KOPT-K1 (cell line): Measurements from ENCODE around the gene CTSA.
"Not testable (repeated sequence)": the region's sequence is repeated elsewhere in the genome, so short reads cannot be mapped to it uniquely, and the experiment has no call there.

Experiments used
- H3K27ac ChIP-seq: fragments of 200-600 bp; sonication (generic); 2 replicates; pipeline ENCODE4 v1.5.1; 2016; ENCODE audit warnings: antibody characterized with exemption, mild to moderate bottlenecking, low read depth, low read length; ENCODE audit not compliant: poor library complexity, severe bottlenecking
- H3K36me3 ChIP-seq: fragments of 200-600 bp; sonication (generic); 2 replicates; pipeline ENCODE4 v1.5.1; 2017; ENCODE audit warnings: antibody characterized with exemption, mild to moderate bottlenecking, low read length, moderate library complexity; ENCODE audit not compliant: insufficient read depth
- H3K9me3 ChIP-seq: fragments of 200-600 bp; sonication (generic); 2 replicates; pipeline ENCODE4 v1.5.1; 2017; ENCODE audit warnings: antibody characterized with exemption, low read length, mild to moderate bottlenecking; ENCODE audit not compliant: insufficient read depth, poor library complexity, severe bottlenecking

Gene CTSA

DNA sequence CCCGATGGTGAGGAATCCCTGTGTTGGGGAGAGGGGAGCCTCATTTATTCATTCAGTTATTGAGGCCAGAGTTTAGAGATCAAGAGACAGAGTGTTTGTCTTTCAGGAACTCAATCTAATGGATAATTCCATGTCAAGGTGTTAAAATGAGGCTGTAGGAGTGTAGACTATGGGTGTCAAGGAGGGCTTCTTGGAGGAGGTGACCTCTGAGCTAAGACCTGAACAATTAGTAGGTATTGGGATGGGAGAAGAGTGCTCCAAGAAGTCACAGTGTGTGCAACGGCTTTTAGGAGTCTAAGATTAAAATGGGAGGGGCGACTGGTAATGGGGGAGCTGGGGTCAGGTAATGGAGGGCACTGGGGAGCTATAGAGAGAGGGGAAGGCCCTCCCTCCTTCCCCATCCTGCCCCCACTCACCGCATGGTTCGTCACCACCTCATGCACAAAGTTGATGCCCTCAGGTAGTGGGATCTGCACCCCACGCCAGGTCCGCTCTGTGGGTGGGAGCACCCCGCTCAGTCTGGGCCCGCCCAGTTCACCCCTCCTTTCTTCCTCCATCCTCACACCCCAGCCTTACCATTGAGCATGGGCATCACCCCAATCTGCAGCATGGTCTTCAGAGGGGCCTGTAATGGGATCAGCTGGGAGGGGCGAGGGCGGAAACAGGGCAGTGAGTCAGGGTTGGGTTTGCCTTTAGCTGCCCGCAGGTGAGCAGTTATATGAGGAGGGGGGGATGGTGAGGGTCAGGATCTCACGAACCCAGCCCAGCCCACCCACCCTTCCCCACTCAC, 8.1 kb downstream of the CTSA start:
- H3K36me3 ChIP-seq = peaks cover 40% of the 10 kb centered on the region
- H3K9me3 ChIP-seq = no peaks in the 10 kb centered on the region
- no peak overlapping the region for H3K27ac ChIP-seq

DNA sequence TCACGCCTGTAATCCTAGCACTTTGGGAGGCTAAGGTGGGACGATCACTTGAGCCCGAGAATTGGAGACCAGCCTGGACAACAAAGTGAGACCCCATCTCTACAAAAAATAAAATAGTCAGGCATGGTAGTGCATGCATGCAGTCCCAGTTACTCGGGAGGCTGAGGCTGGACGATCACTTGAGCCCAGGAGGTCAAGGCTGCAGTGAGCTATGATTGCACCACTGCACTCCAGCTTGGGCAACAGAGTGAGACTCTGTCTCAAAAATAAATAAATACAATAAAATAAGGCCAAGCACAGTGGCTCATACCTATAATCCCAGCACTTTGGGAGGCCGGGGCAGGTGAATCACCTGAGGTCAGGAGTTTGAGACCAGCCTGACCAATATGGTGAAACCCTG, 10.2 kb downstream of the CTSA start:
- H3K9me3 ChIP-seq, H3K27ac ChIP-seq: not testable (repeated sequence)
- peaks cover 26% of the 10 kb centered on the region for H3K36me3 ChIP-seq

DNA sequence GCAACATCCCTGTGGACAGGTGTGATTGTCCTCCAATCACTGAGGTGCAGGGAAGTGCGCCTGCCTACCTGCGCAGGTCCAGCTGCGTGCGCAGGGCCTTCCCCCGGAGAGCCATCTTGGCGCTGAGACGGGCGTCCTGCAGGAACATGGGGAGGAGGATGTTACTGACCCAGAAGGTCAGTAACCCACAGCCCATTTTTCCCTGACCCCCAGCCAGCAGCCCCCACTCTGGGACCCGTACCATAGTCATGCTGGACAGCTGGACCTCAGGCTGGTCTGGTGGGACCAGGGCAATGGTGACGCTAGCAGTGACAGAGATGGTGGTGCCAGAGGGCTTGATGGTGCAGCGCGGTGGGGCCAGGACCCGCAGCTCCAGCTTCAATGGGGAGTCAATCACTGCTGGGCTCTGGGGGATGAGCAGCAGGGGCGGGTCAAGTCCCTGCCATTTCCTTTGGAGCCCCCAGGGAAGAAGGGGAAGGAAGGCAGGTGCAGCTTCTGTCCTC, 11.1 kb downstream of the CTSA start:
- no peaks in the 10 kb centered on the region for H3K9me3 ChIP-seq
- H3K27ac ChIP-seq = no peak overlapping the region
- H3K36me3 ChIP-seq = peaks cover 17% of the 10 kb centered on the region

DNA sequence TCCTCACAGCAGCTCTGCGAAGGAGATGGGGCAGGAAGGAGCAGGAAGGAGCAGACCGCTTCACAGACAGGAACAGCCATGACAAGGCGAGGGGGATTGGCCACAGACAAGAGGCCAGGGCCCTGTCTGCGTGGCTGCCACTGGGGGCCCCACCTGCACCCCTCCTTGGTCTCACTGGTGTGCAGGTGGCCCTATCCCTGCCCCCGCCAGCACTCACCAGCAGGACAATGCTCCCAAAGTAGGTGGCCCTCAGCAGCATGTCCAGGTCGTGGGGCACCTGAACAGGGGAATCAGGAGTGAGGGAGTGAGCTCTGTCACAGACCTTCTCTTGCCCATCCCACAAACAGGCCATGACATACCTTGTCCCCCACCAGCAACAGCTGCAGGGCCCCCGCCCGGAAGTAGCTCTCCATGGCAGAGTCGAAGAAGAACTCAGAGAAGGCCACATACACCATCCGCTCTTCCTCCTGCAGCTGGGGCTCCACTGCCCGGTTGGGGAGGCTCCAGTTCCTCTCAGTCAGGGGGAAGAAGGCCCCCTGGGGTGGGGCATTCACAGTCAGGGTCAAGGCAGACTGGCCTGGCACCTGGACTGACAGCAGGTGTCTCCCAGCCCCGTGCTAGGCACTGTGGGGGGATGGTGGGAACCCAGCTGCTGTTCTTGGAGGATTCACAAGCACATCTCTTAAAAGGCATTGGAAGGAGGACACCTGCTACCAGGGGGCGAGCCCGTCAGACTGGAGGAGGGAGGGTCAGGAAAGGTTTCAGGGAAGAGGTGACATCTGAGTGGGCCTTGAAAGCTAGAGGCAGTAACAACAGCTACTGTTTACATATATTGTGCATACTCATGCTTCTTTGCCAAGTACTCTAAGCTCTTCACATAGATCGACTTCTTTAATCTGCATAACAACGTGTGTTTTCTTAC, 13.7 kb downstream of the CTSA start:
- Histone ChIP-seq H3K27ac (peak overlapping the region; percentile 33), H3K9me3 (no peaks in the 10 kb centered on the region), H3K36me3 (no peaks in the 10 kb centered on the region)

GRCh38 chr20:45905505-45906079, 14.5 kb downstream of the CTSA start:
- Histone ChIP-seq H3K36me3 (no peaks in the 10 kb centered on the region), H3K9me3 (no peaks in the 10 kb centered on the region), H3K27ac (no peak overlapping the region)

- Histone ChIP-seq H3K36me3 (no peaks in the 10 kb centered on the region), H3K27ac (no peak overlapping the region), H3K9me3 (no peaks in the 10 kb centered on the region)
Observed at GRCh38 chr20:45907219-45907948, 16.2 kb downstream of the CTSA start.

DNA sequence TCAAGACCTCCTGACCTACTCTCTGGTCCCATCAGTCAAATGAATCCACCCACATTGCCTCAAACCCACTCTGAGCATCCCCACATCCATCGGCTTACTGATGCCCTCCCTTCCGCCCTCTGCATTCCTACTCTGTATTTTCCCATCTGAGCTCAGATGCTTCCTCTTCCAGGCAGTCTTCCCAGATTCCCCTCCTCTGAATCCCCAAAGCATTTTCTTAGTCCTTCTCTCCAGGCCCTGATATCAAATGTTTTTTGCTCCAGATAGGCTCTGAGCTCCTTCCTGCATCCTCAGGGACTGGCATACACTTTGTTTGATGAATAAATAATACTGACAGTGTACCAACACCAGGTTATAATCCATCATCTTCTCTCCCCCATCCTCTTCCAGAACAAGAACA, 16.9 kb downstream of the CTSA start:
- Histone ChIP-seq H3K36me3 (no peaks in the 10 kb centered on the region), H3K9me3 (no peaks in the 10 kb centered on the region), H3K27ac (no peak overlapping the region)

DNA sequence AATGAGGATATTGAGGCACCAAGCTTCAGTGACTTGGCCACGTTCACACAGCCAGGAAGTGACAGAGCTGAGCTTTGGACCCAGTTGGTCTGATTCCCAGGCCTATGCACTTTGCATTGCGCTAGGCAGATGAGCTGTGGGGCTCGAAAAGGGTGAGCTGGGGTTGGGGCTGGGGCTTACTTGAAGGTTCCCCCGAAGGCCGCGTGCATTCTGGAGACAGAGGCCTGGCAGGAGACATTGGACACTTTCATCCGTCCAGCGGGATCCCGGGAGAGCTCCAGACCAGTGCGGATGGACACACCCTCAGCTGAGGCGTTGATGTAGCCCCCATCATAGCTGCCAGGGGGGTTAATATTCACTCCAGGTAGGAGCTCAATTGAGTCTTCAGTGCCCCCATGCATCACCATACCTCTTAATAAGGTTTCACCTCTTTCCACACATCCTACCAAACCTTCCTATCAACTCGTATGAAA, 18.2 kb downstream of the CTSA start:
- H3K36me3 ChIP-seq = no peaks in the 10 kb centered on the region
- H3K9me3 ChIP-seq = no peaks in the 10 kb centered on the region
- H3K27ac ChIP-seq = no peak overlapping the region

DNA sequence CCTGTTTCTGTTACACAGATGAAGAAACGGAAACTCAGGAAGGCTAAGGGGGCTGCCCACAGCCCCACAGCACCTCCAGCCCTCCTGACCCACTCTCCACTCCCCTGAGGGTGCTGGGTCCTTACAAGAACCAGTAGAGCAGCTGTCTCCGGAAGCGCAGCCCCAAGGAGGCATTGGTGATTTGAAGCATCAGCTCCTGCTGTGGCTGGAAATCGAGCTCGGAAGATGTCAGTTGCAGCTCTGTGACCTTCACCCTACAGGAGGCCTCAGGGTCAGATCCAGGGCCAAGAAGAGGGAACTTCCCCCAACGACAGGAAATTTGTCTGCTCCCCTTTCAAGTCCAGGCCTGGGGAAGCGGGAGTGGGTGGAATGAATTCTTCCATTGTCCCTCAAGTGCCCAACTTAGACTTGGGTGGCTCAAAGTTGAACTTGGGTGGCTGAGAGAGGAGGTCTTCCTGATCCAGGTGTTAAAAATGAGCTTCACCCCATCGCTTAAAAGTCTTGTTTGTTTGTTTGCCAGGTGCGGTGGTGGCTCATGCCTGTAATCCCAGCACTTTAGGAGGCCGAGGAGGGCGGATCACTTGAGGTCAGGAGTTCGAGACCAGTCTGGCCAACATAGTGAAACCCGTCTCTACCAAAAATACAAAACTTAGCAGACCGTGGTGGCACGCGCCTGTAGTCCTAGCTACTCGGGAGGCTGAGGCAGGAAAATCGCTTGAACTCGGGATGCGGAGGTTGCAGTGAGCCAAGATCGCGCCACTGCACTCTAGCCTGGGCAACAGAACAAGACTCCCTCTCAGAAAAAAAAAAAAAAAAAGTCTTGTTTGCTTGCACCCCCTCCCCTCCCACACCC, 18.9 kb downstream of the CTSA start:
- no peaks in the 10 kb centered on the region for H3K9me3 ChIP-seq
- no peaks in the 10 kb centered on the region for H3K36me3 ChIP-seq
- no peak overlapping the region for H3K27ac ChIP-seq

DNA sequence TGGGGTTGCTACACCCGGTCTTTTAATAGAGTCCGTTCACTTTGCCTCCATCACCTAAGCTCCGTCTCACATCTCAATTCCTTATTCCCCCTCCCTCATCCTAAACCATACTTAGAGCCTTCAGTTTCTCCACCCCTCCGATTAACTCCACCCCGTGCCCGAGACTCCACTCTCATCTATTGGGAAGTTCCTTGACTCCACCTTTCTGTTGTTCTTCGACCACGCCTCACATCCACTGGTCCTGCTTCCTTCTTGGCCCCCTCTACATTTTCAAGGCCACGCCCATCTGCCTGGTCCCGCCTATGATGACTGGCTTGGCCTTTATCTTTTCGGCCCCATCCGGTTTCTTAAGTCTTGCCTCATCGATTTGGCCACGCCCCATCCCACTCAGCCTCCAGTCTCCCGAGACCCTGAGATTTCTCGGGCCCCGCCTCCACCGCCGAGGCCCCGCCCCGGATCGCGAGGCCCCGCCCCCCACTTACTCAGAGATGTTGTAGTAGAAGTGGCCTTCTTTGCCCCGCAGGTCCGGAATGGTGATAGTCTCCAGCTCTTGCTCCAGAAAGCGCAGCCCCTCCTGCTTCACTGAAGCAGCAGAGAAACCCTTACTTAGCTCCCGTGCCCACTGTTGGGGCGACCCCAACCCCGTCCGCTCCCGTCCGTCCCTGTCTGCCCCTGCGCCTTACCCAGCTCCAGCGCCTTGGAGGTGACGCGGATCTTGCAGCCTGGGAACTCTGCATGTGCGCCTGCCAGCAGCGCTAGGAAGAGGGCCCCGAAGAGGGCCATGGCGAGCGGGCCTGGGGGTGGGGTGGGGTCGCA, 19.7 kb downstream of the CTSA start:
- H3K9me3 ChIP-seq = no peaks in the 10 kb centered on the region
- no peak overlapping the region for H3K27ac ChIP-seq
- H3K36me3 ChIP-seq = no peaks in the 10 kb centered on the region

DNA sequence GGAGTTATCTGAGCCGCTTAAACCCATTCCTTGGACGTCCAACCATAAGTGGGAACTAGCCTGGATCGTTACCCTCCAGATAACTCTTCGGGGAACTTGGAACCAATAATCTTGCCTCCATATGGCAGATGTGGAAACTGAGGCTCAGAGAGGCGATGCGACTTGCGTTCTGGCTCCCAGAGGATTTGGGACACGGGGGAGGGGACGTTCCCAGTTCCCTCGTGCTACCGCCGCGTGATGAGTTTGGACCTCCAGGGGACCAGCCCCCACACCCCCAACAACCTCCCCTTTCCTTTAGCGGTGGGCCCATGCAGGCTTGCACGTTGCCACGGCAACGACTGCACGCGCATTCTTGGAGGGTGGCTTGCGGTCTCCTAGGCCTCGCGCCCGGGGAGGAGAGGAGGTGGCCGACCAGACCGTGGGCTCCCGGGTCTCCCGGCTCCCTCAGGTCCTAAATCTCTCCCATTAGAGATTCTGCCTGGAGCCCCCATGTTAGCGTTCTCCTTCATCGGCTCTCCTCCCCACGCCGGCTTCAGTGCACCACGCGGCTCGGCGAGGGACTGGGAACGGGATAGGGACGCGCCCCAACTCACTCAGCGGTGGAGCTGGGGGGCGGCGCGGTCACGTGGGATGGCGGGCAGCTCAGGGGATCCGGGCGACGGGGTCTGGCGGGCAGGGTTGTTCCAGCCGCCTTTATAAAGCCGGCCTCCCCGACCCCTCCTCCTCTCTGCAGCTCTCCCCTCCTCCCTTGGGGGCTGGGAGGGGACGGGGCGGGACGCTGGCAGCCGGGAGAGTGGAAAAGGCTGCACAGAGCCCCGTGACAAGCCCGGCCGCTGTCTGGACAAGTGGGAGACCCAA, 20.6 kb downstream of the CTSA start, which contains the start of gene PLTP:
Gene PLTP (minus strand): TSS at position 670 of the 858 bp plus-strand sequence. CDS start 703 bp downstream, outside the sequence.
- Histone ChIP-seq H3K36me3 (no peaks in the 10 kb centered on the region), H3K27ac (no peak within 1 kb of the TSS), H3K9me3 (no peaks in the 10 kb centered on the region)

- H3K27ac ChIP-seq = no peak overlapping the region
Observed at GRCh38 chr20:45912344-45912682, 21.2 kb downstream of the CTSA start.

More at GRCh38 chr20:45912344-45912682, 21.2 kb downstream of the CTSA start:
- H3K9me3 ChIP-seq = no peaks in the 10 kb centered on the region
- H3K36me3 ChIP-seq = no peaks in the 10 kb centered on the region
